ENCODE measurements around the gene ADPRM.

The ADPRM gene

DNA sequence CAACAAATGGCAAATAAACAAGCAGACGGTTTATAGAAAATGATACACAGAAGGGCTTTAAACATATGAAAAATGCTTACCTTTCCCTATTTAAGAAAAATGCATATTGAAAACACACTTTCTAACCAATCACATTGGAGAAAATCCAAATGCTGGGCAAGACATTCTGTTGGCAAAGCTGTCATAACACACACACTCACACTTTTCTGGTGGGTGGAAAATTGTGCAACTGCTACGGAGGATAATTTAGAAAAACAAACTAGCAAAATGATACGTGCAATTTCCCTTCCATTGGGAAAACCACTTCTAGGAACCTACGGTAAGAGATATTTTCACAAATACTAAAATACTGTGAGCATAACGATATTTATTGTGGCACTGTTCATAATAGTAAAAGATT lies 30.5 kb upstream of the ADPRM start:
- TF ChIP-seq, protein P1, sequence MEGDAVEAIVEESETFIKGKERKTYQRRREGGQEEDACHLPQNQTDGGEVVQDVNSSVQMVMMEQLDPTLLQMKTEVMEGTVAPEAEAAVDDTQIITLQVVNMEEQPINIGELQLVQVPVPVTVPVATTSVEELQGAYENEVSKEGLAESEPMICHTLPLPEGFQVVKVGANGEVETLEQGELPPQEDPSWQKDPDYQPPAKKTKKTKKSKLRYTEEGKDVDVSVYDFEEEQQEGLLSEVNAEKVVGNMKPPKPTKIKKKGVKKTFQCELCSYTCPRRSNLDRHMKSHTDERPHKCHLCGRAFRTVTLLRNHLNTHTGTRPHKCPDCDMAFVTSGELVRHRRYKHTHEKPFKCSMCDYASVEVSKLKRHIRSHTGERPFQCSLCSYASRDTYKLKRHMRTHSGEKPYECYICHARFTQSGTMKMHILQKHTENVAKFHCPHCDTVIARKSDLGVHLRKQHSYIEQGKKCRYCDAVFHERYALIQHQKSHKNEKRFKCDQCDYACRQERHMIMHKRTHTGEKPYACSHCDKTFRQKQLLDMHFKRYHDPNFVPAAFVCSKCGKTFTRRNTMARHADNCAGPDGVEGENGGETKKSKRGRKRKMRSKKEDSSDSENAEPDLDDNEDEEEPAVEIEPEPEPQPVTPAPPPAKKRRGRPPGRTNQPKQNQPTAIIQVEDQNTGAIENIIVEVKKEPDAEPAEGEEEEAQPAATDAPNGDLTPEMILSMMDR (IDR thresholded peaks at IDR 0.05; ENCODE audit: control extremely low read depth, extremely low read depth, low read depth, missing control alignments) = no peak
- ChIA-PET CTCF (interaction anchor here (1.0 to 2.9 kb wide), 2 partner anchors 17 to 20 kb away, joined by 3 to 14 read pairs; no protein-coding TSS in a partner anchor), POLR2A (no interaction called here)
- no peak for DNase-seq (ENCODE audit: extremely low spot score)

DNA sequence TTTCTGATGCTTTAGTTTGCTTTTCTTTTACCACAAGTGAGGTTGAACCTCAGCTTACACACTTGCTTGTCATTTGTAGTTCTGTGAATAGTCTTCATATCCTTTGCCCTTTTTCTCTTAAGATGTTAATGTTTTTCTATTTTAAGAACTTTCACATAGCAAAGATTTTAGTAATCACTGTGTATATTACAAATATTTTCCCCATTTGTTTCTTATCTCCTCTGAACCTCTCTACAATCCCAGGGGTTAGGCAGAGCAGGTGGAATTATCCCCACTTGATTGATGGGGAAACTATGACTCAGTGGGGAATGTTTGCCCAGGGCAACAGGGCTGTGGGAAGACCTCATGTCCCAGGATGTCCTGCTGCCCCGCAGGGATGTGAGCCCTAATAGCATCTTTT lies 28.6 kb upstream of the ADPRM start:
- no peak for DNase-seq (ENCODE audit: extremely low spot score)
- POLR2A ChIA-PET = no interaction called here
- TF ChIP-seq, protein P1 (IDR thresholded peaks at IDR 0.05; ENCODE audit: control extremely low read depth, extremely low read depth, low read depth, missing control alignments) = no peak
- CTCF ChIA-PET = no interaction called here

DNA sequence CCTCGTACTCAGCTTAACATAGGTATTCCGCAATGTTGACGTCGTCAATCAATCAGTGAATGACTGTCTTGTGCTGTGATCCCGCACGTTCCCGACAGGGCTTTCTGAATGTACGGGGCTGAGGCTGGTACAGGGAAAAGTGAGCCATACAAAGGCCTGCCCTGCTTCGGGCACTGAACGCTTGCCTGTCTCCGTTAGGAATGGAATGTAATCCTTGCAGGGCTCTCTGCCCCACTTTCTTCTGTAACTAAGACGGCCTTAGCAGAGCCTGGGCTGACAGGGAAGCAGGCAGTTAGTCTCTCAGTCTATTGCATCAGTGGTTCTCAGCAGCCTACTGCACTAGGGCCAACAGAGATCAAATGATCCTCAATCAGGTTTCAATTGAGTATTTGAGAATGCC lies 24.1 kb upstream of the ADPRM start:
- CTCF ChIA-PET = interaction anchor here (1.5 to 3.9 kb wide), 3 partner anchors 11 to 28 kb away, joined by 3 to 15 read pairs (median 13); no protein-coding TSS in a partner anchor
- POLR2A ChIA-PET = no interaction called here

DNA sequence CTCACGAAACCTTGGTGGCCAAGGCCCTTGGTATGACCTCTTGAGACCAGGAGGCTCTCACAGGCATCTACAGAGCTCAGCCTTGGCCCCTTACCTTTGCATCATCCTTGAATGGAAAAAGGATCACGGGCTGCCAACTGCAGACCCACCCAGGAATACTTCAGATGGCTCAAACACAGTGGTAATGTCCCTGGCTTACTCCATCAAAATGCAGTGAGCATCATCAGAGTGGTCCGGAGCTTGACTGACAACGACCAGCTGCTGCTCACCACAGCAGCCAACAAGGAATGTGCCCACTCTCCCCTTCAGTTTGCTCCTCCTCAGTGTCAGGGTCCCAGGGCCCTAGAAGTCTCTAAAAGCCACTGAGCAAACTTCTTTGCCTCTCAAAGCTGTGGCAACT lies 22.7 kb upstream of the ADPRM start:
- TF ChIP-seq, protein P1 (IDR thresholded peaks at IDR 0.05; ENCODE audit: control extremely low read depth, extremely low read depth, low read depth, missing control alignments) = no peak
- CTCF ChIA-PET = interaction anchor here (0.8 to 3.9 kb wide), 3 partner anchors 10 to 57 kb away, joined by 4 to 15 read pairs (median 13); no protein-coding TSS in a partner anchor
- POLR2A ChIA-PET = no interaction called here
- DNase-seq (ENCODE audit: extremely low spot score) = no peak

More for the DNA sequence above, 24.1 kb upstream of the ADPRM start:
- TF ChIP-seq, protein P1 (IDR thresholded peaks at IDR 0.05; ENCODE audit: control extremely low read depth, extremely low read depth, low read depth, missing control alignments) = no peak
- no peak for DNase-seq (ENCODE audit: extremely low spot score)

DNA sequence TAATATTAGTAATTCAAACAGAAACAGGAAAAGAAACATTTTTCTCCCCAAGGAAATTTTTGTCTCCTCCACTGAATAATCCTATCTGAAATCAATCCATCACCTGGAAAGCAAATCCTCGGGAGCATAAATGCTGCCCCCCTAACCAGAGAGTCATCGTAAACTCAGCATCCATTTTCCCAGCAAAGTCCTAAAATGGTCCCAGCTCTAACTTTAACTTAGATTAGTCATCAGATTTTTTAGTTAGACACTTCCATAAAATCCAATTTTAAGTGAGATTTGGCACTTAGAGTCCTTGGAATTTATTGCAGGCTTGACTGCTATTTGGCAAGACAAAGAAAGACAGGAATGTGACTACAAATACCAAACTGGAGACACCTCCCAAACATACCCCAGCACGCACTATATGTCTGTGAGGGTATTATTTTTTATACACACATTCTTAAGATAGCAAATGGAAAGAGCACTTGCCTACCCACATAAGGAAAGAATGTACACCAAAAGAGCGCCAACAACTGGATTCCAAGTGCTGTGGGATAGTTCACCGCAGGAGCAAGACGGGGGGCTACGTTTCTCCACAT lies 15.4 kb upstream of the ADPRM start:
- POLR2A ChIA-PET = no interaction called here
- CTCF ChIA-PET = interaction anchor here (1.2 to 8.0 kb wide), 3 partner anchors 21 to 55 kb away, joined by 3 to 42 read pairs (median 6); no protein-coding TSS in a partner anchor
- DNase-seq (ENCODE audit: extremely low spot score) = no peak
- TF ChIP-seq, protein P1 (IDR thresholded peaks at IDR 0.05; ENCODE audit: control extremely low read depth, extremely low read depth, low read depth, missing control alignments) = no peak

DNA sequence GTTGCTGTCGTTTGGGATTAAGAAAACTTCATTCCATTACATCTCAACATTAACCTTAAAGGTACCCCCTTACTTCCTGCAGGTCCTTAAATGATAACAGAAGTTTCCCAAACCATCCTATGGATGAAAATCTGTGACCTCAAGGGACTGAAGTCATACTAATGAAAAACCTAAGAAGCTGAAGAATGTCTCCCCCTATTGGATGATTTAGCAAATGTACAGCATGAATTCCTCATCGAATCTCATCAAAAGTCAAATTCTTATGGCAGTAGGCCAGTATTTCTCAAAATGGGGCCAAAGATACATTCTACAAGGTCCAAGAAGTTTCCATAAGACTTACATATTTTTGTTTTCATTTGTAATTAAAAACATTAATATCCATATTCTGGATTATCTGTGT lies 13.5 kb upstream of the ADPRM start:
- ChIA-PET POLR2A (no interaction called here), CTCF (interaction anchor here (0.8 to 8.0 kb wide), 14 partner anchors 10 to 69 kb away, joined by 3 to 42 read pairs (median 4); no protein-coding TSS in a partner anchor)
- DNase-seq (ENCODE audit: extremely low spot score) = no peak
- TF ChIP-seq, protein P1 (IDR thresholded peaks at IDR 0.05; ENCODE audit: control extremely low read depth, extremely low read depth, low read depth, missing control alignments) = peak; percentile 41
